ENCODE results near the gene PLAAT4.

- TF ChIP-seq CTCF (IDR thresholded peaks at IDR 0.05; ENCODE audit: extremely low read depth in 1 of 2, insufficient read depth in 1 of 2, low read depth in 1 of 2, low read length in 2 of 2), result no peak
- TF ChIP-seq MAX (IDR thresholded peaks at IDR 0.05; ENCODE audit: insufficient read depth, insufficient read length), result no peak
Measured at GRCh38 chr11:63558459-63559157, 22.0 kb downstream of the PLAAT4 start.
